Measurements from ENCODE around the gene CPTP. TPM values are rescaled to one million over a fixed set of nuclear protein-coding genes. Genes with fewer than 3 reads are reported as not detected.

Gene CPTP
- total RNA-seq, 1 donor from 2014 or later: 20.4 TPM

GRCh38 chr1:1280782-1281481, 43.7 kb upstream of the CPTP start:
- no peak for TF ChIP-seq CTCF (IDR thresholded peaks at IDR 0.05)
- ATAC-seq (no peak), DNase-seq (no peak)
- no peaks in the 10 kb centered on the region for H3K4me1 ChIP-seq
- no peak overlapping the region for H3K27ac ChIP-seq
- peaks cover 2% of the 10 kb centered on the region for H3K27me3 ChIP-seq
- no peaks in the 10 kb centered on the region for H3K9me3 ChIP-seq
- intact Hi-C loops (cut with DNase I): loop anchor here (10.0 kb wide), 1 partner anchor 156 kb away; no protein-coding TSS in a partner anchor
- no peaks in the 10 kb centered on the region for H3K36me3 ChIP-seq
- no peak overlapping the region for H3K4me3 ChIP-seq

- intact Hi-C loops (cut with DNase I): loop anchor here (10.0 kb wide), 1 partner anchor 157 kb away; no protein-coding TSS in a partner anchor
- Histone ChIP-seq H3K27me3 (peaks cover 9% of the 10 kb centered on the region), H3K4me3 (no peak overlapping the region), H3K9me3 (no peaks in the 10 kb centered on the region), H3K27ac (no peak overlapping the region), H3K4me1 (no peaks in the 10 kb centered on the region), H3K36me3 (no peaks in the 10 kb centered on the region)
- ATAC-seq: peak; percentile 80
- peak; percentile 91 for DNase-seq
- no peak for TF ChIP-seq CTCF (IDR thresholded peaks at IDR 0.05)
Measured at GRCh38 chr1:1281533-1282321, 42.9 kb upstream of the CPTP start.

GRCh38 chr1:1282998-1283397, 41.6 kb upstream of the CPTP start:
- no peak overlapping the region for H3K4me3 ChIP-seq
- intact Hi-C loops (cut with DNase I): loop anchor here (10.0 kb wide), 1 partner anchor 158 kb away; no protein-coding TSS in a partner anchor
- H3K36me3 ChIP-seq: no peaks in the 10 kb centered on the region
- DNase-seq: no peak
- H3K27ac ChIP-seq: no peak overlapping the region
- no peak for TF ChIP-seq CTCF (IDR thresholded peaks at IDR 0.05)
- ATAC-seq: no peak
- peaks cover 14% of the 10 kb centered on the region for H3K27me3 ChIP-seq
- no peaks in the 10 kb centered on the region for H3K4me1 ChIP-seq
- no peaks in the 10 kb centered on the region for H3K9me3 ChIP-seq

- Histone ChIP-seq H3K27me3 (peaks cover 14% of the 10 kb centered on the region), H3K27ac (no peak overlapping the region), H3K4me1 (no peaks in the 10 kb centered on the region), H3K36me3 (no peaks in the 10 kb centered on the region), H3K9me3 (no peaks in the 10 kb centered on the region), H3K4me3 (no peak overlapping the region)
- ATAC-seq: no peak
- intact Hi-C loops (cut with DNase I): loop anchor here (10.0 kb wide), 1 partner anchor 159 kb away; no protein-coding TSS in a partner anchor
- TF ChIP-seq CTCF (IDR thresholded peaks at IDR 0.05): no peak
- DNase-seq: no peak
Measured at GRCh38 chr1:1283821-1284220, 40.8 kb upstream of the CPTP start.

GRCh38 chr1:1284221-1285101, 40.1 kb upstream of the CPTP start:
- H3K4me1 ChIP-seq: no peaks in the 10 kb centered on the region
- H3K36me3 ChIP-seq: no peaks in the 10 kb centered on the region
- H3K27me3 ChIP-seq: peaks cover 14% of the 10 kb centered on the region
- no peak for DNase-seq
- no peaks in the 10 kb centered on the region for H3K9me3 ChIP-seq
- no peak overlapping the region for H3K4me3 ChIP-seq
- H3K27ac ChIP-seq: no peak overlapping the region
- no peak for TF ChIP-seq CTCF (IDR thresholded peaks at IDR 0.05)
- no peak for ATAC-seq
- intact Hi-C loops (cut with DNase I): loop anchor here (10.0 kb wide), 1 partner anchor 160 kb away; no protein-coding TSS in a partner anchor

All from upper lobe of right lung (tissue), 1 donor.